Activated T-helper 17 cell treated with anti-CD3 and anti-CD28 coated beads, Interleukin-2, amount 50 U/mL, for 72 hours (primary cell): ENCODE data around the gene GPR89A. TPM values are rescaled to one million over a fixed set of nuclear protein-coding genes. Genes with fewer than 3 reads are reported as not detected.
"Not testable (repeated sequence)": the region's sequence is repeated elsewhere in the genome, so short reads cannot be mapped to it uniquely, and the experiment has no call there.

Experiments
- ATAC-seq: fragments of 150-1000 bp; cut with Tn5 transposase; replicated peaks from 2 replicates; pipeline ENCODE4 v1.10.0; 2021; ENCODE audit warnings: mild to moderate bottlenecking, moderate library complexity
- H3K27ac Mint-ChIP-seq: one replicate; pipeline ENCODE4 v1.8.0; 2022; ENCODE audit warnings: mixed read lengths
- H3K27me3 Mint-ChIP-seq: one replicate; pipeline ENCODE4 v1.8.0; 2022; ENCODE audit warnings: mixed read lengths
- H3K36me3 Mint-ChIP-seq: one replicate; pipeline ENCODE4 v1.8.0; 2022; ENCODE audit warnings: low read depth, mild to moderate bottlenecking, mixed read lengths
- H3K4me1 Mint-ChIP-seq: one replicate; pipeline ENCODE4 v1.8.0; 2022; ENCODE audit warnings: mixed read lengths
- H3K4me3 Mint-ChIP-seq: one replicate; pipeline ENCODE4 v1.8.0; 2022; ENCODE audit warnings: mild to moderate bottlenecking, mixed read lengths
- H3K9me3 Mint-ChIP-seq: one replicate; pipeline ENCODE4 v1.8.0; 2022; ENCODE audit warnings: mixed read lengths
- total RNA-seq, 2 donors: library from RNA; stranded (reverse); gene quantifications; one replicate each; pipeline ENCODE4 v1.2.3, GENCODE V29; 2022

GPR89A gene
- total RNA-seq, 2 donors from 2014 or later = 22.5 to 31.9 TPM

DNA sequence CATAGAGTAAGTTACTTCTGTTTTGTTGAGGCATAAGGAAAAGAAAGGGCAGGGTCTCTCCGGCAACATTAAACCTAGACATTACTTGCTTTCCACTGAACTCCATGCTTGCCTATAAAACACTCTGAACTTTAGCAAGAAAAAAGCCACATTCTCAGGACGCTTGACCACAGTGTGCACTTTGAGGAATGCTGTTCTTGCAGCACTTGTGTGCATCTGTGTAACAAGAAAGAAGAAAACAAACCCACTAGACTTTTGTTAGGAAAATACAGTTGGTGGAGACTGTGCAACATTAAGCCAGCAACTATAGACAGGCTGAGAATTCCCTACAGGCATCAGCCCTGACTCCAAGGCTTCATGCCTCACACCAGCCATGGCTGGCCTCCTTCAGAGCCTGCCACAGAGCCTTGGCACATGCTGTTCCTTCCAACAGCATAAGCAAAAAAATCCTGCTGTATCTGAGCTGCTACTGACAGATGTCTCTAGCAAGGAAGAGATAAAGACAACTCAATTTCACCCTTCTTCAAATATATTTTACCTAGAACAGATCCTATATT, 93.6 kb downstream of the GPR89A start:
- ATAC-seq = no peak
- Mint-ChIP-seq H3K36me3 (no peaks in the 10 kb centered on the region), H3K27ac (no peak overlapping the region), H3K4me1 (no peaks in the 10 kb centered on the region), H3K27me3 (no peaks in the 10 kb centered on the region), H3K9me3 (no peaks in the 10 kb centered on the region), H3K4me3 (no peak overlapping the region)

DNA sequence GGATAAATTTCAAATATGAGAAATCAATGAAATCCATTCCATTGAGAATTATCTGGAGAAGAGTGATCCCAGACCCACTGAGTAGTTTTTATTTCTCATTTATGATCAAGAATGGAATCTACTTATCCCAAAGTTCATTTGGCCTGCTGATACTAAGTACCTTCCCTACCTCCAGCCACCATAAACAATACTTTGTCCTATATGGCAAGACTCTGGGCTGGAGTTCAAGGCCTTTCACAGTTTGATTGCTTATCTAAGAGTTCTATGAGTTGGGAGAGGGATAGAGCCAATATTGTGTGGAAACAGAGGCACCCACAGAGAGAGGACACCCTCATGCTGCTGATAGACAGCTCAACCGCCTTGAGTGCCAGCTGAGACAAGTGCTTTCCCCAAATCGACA, 94.3 kb downstream of the GPR89A start:
- Mint-ChIP-seq H3K9me3 (no peaks in the 10 kb centered on the region), H3K4me3 (no peak overlapping the region), H3K4me1 (no peaks in the 10 kb centered on the region), H3K36me3 (no peaks in the 10 kb centered on the region), H3K27me3 (no peaks in the 10 kb centered on the region), H3K27ac (no peak overlapping the region)
- ATAC-seq = no peak

DNA sequence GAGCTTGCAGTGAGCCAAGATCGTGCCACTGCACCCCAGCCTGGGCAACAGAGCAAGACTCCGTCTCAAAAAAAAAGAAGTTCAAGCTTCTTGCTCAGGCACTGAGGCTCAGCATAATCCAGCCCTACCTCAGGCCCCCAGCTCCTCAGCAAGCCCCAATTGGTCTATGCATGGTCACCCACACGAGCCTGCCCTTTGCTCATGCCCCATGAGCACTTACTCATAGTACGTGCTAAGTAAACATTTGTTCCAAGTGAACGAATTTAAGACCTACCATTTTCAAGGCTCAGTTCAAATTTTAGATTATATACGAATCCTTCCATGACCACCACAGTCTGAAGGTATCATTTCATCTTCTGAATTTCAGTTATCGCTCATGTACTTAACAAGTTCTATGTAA, 95.0 kb downstream of the GPR89A start:
- no peak for ATAC-seq
- Mint-ChIP-seq H3K4me1 (peaks cover under 1% of the 10 kb centered on the region), H3K4me3 (no peak overlapping the region)

DNA sequence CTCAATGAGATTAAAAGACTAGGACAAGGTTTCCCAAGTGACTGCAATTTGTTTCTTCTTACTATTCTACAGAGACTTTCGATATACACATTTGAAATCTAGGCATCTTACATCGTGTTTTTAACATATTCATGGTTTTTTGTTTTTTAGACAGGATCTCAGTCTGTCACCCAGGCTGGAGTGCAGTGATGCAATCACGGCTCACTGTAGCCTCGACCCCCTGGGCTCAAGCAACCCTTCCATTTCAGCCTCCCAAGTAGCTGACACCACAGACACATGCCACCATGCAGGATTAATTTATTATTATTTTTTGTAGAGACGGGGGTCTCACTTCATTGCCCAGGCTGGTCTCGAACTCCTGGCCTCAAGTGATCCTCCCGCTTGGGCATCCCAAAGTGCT, 97.8 kb downstream of the GPR89A start:
- H3K27me3 Mint-ChIP-seq = no peaks in the 10 kb centered on the region

More for the DNA sequence above, 95.0 kb downstream of the GPR89A start:
- H3K27ac Mint-ChIP-seq = no peak overlapping the region
- H3K36me3 Mint-ChIP-seq = no peaks in the 10 kb centered on the region
- no peaks in the 10 kb centered on the region for H3K27me3 Mint-ChIP-seq
- H3K9me3 Mint-ChIP-seq = no peaks in the 10 kb centered on the region

DNA sequence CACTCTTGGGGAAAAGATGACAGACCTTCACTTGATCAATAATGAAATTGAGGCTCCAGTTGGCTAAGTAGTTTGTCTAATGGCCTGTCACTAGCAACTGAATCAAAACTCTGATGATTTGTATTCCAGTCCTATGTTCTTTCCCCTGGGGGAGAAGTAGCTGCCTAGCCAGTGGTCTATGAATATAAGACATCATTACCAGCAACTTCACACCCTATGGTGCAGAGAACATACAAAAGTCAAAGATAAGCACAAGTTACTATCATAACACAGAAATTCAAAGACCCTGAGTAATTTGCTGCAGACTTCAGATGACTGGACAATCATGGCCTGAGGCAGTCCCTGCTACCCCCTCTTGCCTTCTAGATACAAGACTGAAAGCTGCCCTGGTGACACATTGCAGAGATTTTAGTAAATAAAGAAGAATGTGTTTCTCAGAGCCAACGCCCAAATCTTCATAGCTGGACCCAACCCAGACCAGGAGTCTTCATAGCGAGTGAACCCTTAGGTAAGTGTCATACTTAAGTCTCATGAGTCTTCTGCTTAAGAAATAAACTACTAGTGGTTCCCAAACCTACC, 98.4 kb downstream of the GPR89A start:
- H3K27me3 Mint-ChIP-seq = no peaks in the 10 kb centered on the region
- ATAC-seq = no peak
- H3K9me3 Mint-ChIP-seq = no peaks in the 10 kb centered on the region
- peaks cover 5% of the 10 kb centered on the region for H3K4me1 Mint-ChIP-seq
- H3K36me3 Mint-ChIP-seq = no peaks in the 10 kb centered on the region
- H3K27ac Mint-ChIP-seq = no peak overlapping the region
- H3K4me3 Mint-ChIP-seq = no peak overlapping the region

More for the DNA sequence above, 97.8 kb downstream of the GPR89A start:
- Mint-ChIP-seq H3K36me3 (no peaks in the 10 kb centered on the region), H3K4me1 (peaks cover 5% of the 10 kb centered on the region), H3K27ac (no peak overlapping the region), H3K4me3 (no peak overlapping the region), H3K9me3 (no peaks in the 10 kb centered on the region)
- ATAC-seq = no peak

DNA sequence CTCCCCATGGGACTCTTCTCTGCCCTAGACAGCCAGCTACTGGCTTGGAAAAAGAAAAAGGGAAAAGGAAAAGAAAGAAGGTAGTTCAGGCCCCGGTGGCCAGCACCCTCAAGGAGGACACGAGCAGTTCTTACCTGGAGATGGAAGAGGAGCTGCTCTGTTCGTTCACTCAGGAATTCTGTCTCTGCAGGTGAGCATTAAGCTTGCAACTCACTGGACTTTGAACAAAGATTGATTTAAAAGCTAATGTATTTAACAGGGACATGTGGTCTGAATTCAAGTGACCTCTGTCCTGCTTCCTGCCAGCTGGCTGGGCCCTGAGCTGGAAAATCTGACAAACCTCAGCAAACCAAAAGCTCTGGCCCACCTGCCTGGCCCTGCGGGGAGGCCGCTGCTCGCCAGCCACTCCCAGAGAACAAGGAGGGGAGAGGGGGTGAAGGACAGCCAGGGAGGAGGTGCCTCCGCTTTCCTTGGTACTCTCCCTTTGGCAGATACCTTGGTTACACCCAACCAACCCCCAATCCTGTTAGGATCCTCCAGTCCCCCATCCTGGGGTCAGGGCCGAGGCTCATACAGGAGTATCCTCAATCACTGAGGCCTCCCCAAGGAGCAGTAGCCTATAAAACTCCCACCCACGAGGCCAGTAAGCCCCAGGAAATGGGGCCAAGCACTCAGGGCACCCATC, 99.5 kb downstream of the GPR89A start, which contains the start of gene PDZK1:
PDZK1 (minus strand) TSS at position 186 of the 685 bp plus-strand sequence. CDS start 19,347 bp downstream, outside the sequence.
- Mint-ChIP-seq H3K9me3 (no peaks in the 10 kb centered on the region), H3K4me3 (no peak within 1 kb of the TSS), H3K4me1 (peaks cover 5% of the 10 kb centered on the region), H3K27me3 (no peaks in the 10 kb centered on the region), H3K36me3 (no peaks in the 10 kb centered on the region), H3K27ac (peak within 1 kb of the TSS; percentile 21)
- ATAC-seq = no peak

DNA sequence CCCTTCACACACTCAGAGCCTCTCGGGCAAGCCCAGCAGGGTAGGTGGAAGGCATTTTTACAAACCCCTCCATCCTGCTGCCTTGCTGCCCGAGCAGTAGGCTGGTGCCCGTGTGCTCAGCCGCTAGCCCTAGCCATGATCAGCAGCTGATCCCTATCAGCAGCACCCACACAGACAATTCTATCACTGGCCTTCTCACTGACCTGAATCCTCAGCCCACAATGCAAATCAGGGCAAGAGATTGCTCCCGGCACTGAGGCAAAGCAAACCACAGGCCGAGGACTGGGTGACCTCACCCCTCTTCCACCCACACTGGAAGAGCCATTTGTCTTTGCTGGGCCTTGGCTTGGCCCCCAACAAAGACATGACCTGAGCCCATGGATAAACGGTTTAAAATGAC, 100.3 kb downstream of the GPR89A start:
- peak; percentile 46 for ATAC-seq
- Mint-ChIP-seq H3K9me3 (no peaks in the 10 kb centered on the region), H3K27me3 (no peaks in the 10 kb centered on the region), H3K4me3 (no peak overlapping the region), H3K36me3 (no peaks in the 10 kb centered on the region), H3K4me1 (peaks cover 5% of the 10 kb centered on the region), H3K27ac (peak overlapping the region; percentile 21)

DNA sequence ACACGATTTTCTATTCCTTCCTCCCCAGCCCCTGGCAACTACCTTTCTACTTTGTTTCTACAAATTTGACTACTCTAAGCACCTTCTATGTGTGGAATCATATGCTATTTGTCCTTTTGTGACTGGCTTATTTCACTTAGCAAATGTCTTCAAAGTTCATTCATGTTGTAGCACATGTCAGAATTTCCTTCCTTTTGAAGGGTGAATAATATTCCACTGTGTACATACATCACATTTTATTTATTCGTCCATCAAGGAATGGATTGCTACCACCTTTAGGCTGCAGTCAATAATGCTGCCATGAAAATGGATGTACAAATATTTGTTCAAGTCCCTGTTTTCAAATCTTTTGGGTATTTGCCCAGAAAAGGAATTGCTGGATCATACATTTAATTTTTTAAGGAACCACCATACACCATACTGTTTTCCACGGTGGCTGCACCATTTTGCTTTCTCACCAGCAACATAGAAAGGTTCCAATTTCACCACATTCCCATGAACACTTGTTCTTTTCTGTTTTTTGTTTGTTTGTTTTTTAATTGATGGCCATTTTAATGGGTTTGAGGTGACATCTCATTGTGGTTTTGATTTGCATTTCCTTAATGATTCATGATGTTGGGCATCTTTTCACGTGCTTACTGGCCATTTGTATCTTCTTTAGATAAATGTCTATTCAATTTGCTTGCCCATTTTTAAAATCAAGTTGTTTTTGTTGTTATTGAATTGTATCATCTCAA, 102.7 kb downstream of the GPR89A start:
- no peak overlapping the region for H3K4me3 Mint-ChIP-seq
- no peak for ATAC-seq
- H3K27me3 Mint-ChIP-seq = no peaks in the 10 kb centered on the region
- no peaks in the 10 kb centered on the region for H3K36me3 Mint-ChIP-seq
- H3K4me1 Mint-ChIP-seq = peaks cover 5% of the 10 kb centered on the region
- no peak overlapping the region for H3K27ac Mint-ChIP-seq
- no peaks in the 10 kb centered on the region for H3K9me3 Mint-ChIP-seq

DNA sequence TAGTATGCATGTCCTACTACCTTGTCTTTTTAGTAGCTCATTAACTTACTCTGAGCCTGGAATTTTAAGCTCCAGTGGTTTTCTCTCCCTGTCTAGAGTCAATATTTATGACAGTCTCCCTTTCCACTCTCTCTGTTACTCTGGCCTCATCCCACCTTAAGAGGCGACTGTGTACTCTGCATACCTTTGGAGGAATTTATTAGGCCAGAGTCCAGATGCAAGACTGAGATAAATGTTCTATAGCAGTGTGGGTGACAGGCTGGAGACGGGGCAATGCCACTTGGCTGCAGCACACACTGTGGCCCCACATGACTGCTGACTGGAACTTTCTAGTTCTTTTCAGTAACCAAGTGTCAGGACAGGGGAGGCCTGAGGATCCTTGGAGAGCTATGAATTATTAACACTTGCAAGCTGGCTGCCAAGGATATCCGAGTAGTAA, 103.4 kb downstream of the GPR89A start:
- ATAC-seq = no peak
- H3K9me3 Mint-ChIP-seq = no peaks in the 10 kb centered on the region
- no peaks in the 10 kb centered on the region for H3K27me3 Mint-ChIP-seq

DNA sequence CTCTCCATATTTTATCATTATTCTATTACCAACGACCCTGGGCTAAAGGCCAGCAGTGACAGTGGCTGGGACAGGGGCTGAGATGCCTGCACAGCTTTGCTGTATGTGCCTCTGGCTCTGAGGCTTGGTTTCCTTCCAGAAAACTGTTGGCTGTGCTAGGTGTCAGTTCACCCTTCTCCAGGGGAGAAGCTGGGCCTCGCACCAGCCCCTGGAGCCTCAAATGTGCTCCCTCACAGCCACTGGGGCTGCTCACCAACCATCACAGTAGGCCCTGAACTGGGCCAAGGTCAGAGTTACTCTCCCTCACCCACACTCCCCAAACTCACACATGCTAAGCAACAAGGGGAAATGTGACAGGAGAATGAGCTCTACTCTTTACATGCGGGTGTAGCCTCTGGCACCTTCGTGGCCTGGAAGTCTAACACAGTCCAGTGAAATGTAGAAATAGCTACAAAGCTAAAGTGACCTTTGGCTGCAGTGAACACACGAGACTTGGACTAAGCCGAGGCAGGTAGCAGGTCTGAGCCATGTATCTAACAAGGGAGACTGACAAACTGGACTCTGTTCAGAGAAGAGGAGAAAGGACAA, 106.8 kb downstream of the GPR89A start:
- no peaks in the 10 kb centered on the region for H3K36me3 Mint-ChIP-seq
- peaks cover under 1% of the 10 kb centered on the region for H3K27me3 Mint-ChIP-seq
- peaks cover 10% of the 10 kb centered on the region for H3K4me1 Mint-ChIP-seq
- ATAC-seq = no peak
- H3K4me3 Mint-ChIP-seq = no peak overlapping the region
- H3K27ac Mint-ChIP-seq = no peak overlapping the region
- H3K9me3 Mint-ChIP-seq = no peaks in the 10 kb centered on the region

More for the DNA sequence above, 103.4 kb downstream of the GPR89A start:
- H3K4me3 Mint-ChIP-seq = no peak overlapping the region
- H3K4me1 Mint-ChIP-seq = peaks cover 5% of the 10 kb centered on the region
- H3K36me3 Mint-ChIP-seq = no peaks in the 10 kb centered on the region
- H3K27ac Mint-ChIP-seq = no peak overlapping the region

DNA sequence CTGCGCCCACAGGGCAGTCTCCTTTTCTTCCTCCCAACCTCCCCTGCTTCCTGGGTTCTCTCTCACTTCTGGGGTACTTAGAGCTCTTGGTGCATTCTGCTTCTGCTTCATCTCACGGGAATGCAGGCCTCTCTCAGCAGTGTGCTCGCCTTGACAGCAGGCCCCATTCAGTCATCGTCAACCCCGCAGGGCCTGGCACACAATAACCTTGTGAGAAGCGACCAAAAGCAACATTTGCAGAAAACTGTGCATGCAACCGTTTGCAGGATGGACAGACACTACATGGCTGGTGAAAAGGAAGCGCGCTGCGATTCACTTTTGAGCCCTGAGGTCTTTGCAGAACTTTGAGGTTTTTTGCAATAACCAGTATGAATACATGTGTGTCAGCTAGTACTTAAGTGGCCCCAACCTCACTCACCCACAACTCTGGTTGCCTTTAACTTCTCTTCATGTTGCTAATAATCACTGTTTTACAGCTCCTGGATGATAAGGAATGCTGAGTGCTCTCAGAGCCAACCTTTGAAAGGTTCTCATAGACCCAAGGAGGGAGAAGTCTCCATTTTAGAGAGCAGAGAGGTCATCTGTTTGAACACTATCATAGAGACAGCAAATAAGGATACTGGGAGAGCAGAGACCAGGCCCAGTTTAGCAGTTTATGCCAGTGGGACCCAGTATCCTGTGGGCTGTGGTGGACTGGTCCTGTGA, 109.0 kb downstream of the GPR89A start:
- Mint-ChIP-seq H3K9me3 (no peaks in the 10 kb centered on the region), H3K4me1 (peaks cover 20% of the 10 kb centered on the region)

DNA sequence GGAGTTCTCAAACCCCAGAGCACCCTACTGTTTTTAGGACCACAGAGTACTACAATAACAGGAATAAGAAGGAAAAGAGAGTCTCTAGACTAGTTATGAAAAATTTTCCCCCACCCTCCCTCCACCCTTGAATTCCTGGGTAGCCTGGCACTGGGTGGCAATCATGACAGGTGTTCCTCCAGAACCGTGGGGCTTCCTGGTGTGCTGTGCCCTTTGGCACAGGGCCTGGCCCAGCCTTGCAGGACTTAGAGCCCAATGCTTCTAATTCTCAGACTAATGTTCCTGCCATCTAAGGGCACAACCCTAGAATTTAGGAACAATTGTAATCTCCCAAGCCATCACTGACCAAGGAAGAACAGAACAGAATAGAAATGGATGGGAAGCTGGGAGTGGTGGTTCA, 110.0 kb downstream of the GPR89A start:
- ATAC-seq = no peak
- peaks cover 22% of the 10 kb centered on the region for H3K27me3 Mint-ChIP-seq
- no peaks in the 10 kb centered on the region for H3K36me3 Mint-ChIP-seq
- H3K4me1 Mint-ChIP-seq = peaks cover 20% of the 10 kb centered on the region
- no peak overlapping the region for H3K4me3 Mint-ChIP-seq
- no peak overlapping the region for H3K27ac Mint-ChIP-seq
- H3K9me3 Mint-ChIP-seq = no peaks in the 10 kb centered on the region

More for the DNA sequence above, 109.0 kb downstream of the GPR89A start:
- Mint-ChIP-seq H3K27ac (no peak overlapping the region), H3K4me3 (no peak overlapping the region), H3K27me3 (peaks cover 15% of the 10 kb centered on the region), H3K36me3 (no peaks in the 10 kb centered on the region)
- ATAC-seq = no peak

DNA sequence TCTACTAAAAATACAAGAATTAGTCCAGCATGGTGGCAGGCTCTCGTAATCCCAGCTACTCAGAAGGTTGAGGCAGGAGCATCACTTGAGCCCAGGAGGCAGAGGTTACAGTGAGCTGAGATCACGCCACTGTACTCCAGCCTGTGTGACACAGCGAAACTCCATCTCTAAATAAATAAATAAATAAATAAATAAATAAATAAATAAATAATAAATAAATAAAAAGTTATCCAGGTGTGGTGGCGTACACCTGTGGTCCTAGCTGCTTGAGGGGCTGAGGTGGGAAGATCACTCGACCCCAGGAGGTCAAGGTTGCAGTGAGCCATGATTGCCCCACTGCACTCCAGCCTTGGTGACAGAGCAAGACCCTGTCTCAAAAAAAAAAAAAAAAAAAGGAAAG, 110.7 kb downstream of the GPR89A start:
- not testable (repeated sequence) for H3K36me3 Mint-ChIP-seq, ATAC-seq, H3K4me3 Mint-ChIP-seq, H3K27ac Mint-ChIP-seq, H3K9me3 Mint-ChIP-seq
- peaks cover 24% of the 10 kb centered on the region for H3K27me3 Mint-ChIP-seq
- H3K4me1 Mint-ChIP-seq = peaks cover 20% of the 10 kb centered on the region
